Parathyroid adenoma (tissue), 2 donors: ENCODE measurements around the gene CLBA1.

Source experiments
- H2AFZ ChIP-seq: fragments of 300-600 bp; sonication (generic); one replicate; pipeline ENCODE4 v1.7.0; 2017; ENCODE audit warnings: antibody characterized with exemption, mild to moderate bottlenecking
- H3K27ac ChIP-seq: fragments of 300-600 bp; sonication (generic); one replicate; pipeline ENCODE4 v1.7.0; 2017
- H3K27me3 ChIP-seq: fragments of 300-600 bp; sonication (generic); one replicate; pipeline ENCODE4 v1.7.0; 2017; ENCODE audit warnings: low read length; ENCODE audit not compliant: control insufficient read depth, insufficient read depth
- H3K36me3 ChIP-seq: fragments of 300-600 bp; sonication (generic); one replicate; pipeline ENCODE4 v1.7.0; 2017; ENCODE audit warnings: low read length; ENCODE audit not compliant: control insufficient read depth, insufficient read depth
- H3K4me1 ChIP-seq: fragments of 300-600 bp; sonication (generic); one replicate; pipeline ENCODE4 v1.7.0; 2017; ENCODE audit warnings: control low read depth
- H3K4me2 ChIP-seq: fragments of 300-600 bp; sonication (generic); one replicate; pipeline ENCODE4 v1.7.0; 2017; ENCODE audit warnings: low read length
- H3K4me3 ChIP-seq: fragments of 300-600 bp; sonication (generic); one replicate; pipeline ENCODE4 v1.7.0; 2017; ENCODE audit warnings: low read depth, low read length
- H3K79me2 ChIP-seq: fragments of 300-600 bp; sonication (generic); one replicate; pipeline ENCODE4 v1.7.0; 2017; ENCODE audit warnings: control low read depth
- H3K9ac ChIP-seq: fragments of 300-600 bp; sonication (generic); one replicate; pipeline ENCODE4 v1.7.0; 2017; ENCODE audit warnings: mild to moderate bottlenecking
- H3K9me3 ChIP-seq: fragments of 300-600 bp; sonication (generic); one replicate; pipeline ENCODE4 v1.7.0; 2017; ENCODE audit warnings: low read length; ENCODE audit not compliant: control insufficient read depth
- TF ChIP-seq, protein P1 (sequence below): fragments of 300-600 bp; sonication (generic); IDR thresholded peaks from one replicate; pipeline ENCODE4 v1.7.0; 2017; ENCODE audit warnings: antibody characterized with exemption, mild to moderate bottlenecking
- donor health status: primary hyperparathyroidism.

The CLBA1 gene

DNA sequence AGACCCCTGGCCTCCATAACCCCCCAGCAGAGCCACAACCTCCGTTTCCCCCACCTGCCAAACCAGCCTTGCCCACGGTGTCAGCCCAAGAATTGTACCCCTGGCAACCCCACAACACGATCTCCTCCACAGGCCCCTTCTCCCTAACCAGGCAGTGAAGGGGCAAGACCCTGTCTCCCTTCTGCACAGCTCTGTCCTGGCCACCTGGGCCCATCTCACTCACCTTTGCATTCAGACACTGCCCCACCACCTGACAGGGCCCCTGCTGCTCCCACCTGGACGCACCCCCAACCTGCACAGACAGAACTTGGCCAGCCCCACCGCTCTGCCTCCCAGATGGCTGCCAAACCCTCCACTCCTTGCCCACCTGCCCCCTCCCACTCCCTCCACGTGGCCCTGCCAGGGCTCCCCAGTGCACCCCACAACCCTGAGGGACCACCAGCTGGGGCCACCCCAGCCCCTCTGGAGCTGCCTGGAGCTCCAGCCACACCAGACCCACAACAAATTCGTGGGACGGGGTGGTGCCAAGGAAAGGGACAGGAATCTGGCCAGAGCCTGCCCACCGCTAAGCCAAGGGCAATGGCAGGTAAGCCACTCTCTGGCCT lies 19.2 kb upstream of the CLBA1 start:
- Histone ChIP-seq H3K4me2 (no peak overlapping the region), H3K27me3 (no peaks in the 10 kb centered on the region), H3K4me3 (no peak overlapping the region), H3K36me3 (no peaks in the 10 kb centered on the region), H2AFZ (no peak overlapping the region), H3K9ac (no peak overlapping the region), H3K79me2 (no peaks in the 10 kb centered on the region), H3K9me3 (no peaks in the 10 kb centered on the region), H3K27ac (no peak overlapping the region), H3K4me1 (peaks cover 32% of the 10 kb centered on the region)
- TF ChIP-seq, protein P1, sequence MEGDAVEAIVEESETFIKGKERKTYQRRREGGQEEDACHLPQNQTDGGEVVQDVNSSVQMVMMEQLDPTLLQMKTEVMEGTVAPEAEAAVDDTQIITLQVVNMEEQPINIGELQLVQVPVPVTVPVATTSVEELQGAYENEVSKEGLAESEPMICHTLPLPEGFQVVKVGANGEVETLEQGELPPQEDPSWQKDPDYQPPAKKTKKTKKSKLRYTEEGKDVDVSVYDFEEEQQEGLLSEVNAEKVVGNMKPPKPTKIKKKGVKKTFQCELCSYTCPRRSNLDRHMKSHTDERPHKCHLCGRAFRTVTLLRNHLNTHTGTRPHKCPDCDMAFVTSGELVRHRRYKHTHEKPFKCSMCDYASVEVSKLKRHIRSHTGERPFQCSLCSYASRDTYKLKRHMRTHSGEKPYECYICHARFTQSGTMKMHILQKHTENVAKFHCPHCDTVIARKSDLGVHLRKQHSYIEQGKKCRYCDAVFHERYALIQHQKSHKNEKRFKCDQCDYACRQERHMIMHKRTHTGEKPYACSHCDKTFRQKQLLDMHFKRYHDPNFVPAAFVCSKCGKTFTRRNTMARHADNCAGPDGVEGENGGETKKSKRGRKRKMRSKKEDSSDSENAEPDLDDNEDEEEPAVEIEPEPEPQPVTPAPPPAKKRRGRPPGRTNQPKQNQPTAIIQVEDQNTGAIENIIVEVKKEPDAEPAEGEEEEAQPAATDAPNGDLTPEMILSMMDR, result no peak

DNA sequence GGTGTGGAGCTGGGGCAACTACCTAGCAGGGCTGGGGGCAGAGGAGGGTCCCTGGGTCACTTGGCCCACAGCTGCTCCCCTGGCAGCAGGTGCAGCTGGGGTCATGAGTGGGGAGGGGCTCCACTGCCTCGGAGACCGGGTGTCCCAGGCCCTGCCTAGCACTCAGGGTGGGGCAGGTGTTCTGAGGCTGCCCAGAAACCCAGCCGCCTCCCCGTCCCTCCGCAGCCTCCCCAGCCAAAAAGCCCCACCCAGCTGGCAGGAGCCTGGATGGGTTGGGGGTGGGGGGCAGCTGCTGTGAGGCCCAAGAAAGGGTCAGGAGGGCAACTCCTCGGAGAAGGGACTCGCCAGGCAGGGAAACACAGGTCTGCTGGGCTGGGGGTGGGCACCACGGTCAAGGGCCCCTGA lies 18.6 kb upstream of the CLBA1 start:
- Histone ChIP-seq H3K79me2 (no peaks in the 10 kb centered on the region), H3K27me3 (no peaks in the 10 kb centered on the region), H3K4me1 (peaks cover 39% of the 10 kb centered on the region), H3K9ac (no peak overlapping the region), H3K9me3 (no peaks in the 10 kb centered on the region), H3K27ac (peak overlapping the region; percentile 98), H2AFZ (peak overlapping the region; percentile 87), H3K4me3 (no peak overlapping the region), H3K36me3 (no peaks in the 10 kb centered on the region), H3K4me2 (no peak overlapping the region)
- TF ChIP-seq, protein P1, result no peak

DNA sequence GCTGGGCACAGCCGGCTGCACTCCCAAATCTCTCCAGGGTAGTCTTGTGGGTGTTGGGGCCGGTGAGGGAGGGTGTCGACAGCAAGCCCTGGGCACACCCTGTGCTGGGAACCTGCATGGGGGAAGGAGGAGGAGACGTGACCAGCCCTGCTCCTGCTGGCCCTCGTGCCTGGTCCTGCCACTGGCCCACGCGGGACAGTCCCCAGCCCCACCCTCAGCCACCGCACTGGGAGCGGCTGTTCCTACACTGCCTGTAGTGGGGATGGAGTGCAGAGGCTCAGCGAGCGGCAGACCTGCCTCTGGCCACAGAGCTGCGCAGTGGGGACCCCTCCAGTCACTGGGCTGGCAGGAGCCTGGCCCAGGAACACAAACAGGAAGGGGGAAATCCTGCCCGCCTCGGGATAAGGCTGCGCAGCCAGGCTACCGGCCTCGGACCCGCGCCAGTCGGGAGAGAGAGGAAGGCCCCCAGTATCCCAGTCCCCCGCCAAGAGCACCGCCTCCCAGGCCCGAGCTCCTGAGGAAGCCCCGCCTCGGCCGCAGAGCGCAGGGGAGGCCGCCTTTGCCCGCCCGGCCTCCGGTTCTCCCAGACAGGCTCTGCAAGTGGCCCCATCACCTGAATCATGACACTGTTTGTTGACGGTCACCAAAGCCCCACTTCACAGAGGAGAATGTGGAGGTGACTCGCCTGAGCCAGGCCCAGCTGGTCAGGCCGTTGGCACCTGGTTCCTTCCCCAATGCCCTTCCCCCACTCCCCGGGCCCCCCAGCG lies 18.0 kb upstream of the CLBA1 start:
- H3K36me3 ChIP-seq, result no peaks in the 10 kb centered on the region
- H3K4me2 ChIP-seq, result peak overlapping the region; percentile 41
- H3K4me1 ChIP-seq, result peaks cover 44% of the 10 kb centered on the region
- H2AFZ ChIP-seq, result peak overlapping the region; percentile 87
- TF ChIP-seq, protein P1, result no peak
- no peak overlapping the region for H3K4me3 ChIP-seq
- H3K9ac ChIP-seq, result no peak overlapping the region
- H3K9me3 ChIP-seq, result no peaks in the 10 kb centered on the region
- H3K79me2 ChIP-seq, result no peaks in the 10 kb centered on the region
- no peaks in the 10 kb centered on the region for H3K27me3 ChIP-seq
- H3K27ac ChIP-seq, result peak overlapping the region; percentile 98

DNA sequence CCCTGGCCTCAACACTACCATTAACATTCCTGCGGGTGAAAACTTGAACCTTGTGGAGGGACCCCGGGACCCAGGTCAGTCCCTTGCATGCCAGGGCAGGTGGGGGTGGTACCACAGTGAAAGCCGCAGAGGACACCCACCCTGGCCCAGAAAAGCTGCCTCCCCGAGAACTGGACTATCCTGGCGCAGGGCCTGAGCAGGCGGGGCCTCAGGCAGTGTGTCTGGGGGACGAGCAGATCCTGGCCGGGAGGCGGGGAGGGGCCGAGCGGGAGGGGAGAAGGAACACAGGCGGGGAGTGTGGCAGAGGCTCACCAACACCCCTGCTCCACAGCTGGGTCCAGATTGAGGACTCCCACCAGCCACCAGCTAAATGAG lies 17.4 kb upstream of the CLBA1 start:
- Histone ChIP-seq H2AFZ (peak overlapping the region; percentile 87), H3K27me3 (no peaks in the 10 kb centered on the region), H3K79me2 (no peaks in the 10 kb centered on the region), H3K9me3 (no peaks in the 10 kb centered on the region), H3K36me3 (no peaks in the 10 kb centered on the region), H3K9ac (peak overlapping the region; percentile 13), H3K4me3 (no peak overlapping the region), H3K27ac (peak overlapping the region; percentile 98), H3K4me2 (peak overlapping the region; percentile 41), H3K4me1 (peaks cover 49% of the 10 kb centered on the region)
- TF ChIP-seq, protein P1, result no peak
